PC-9 (cell line): ENCODE results near the gene MITF.

Source experiments
- EZH2 ChIP-seq: fragments of 200-600 bp; sonication (generic); IDR thresholded peaks from 2 replicates; pipeline ENCODE4 v1.8.0; 2017; ENCODE audit warnings: antibody characterized with exemption, low read depth
- TF ChIP-seq, protein P1 (sequence below): fragments of 200-600 bp; sonication (generic); conservative IDR thresholded peaks from 2 replicates; pipeline ENCODE4 v1.6.1; 2017; ENCODE audit warnings: mixed run types, antibody characterized with exemption, mild to moderate bottlenecking, moderate library complexity

DNA sequence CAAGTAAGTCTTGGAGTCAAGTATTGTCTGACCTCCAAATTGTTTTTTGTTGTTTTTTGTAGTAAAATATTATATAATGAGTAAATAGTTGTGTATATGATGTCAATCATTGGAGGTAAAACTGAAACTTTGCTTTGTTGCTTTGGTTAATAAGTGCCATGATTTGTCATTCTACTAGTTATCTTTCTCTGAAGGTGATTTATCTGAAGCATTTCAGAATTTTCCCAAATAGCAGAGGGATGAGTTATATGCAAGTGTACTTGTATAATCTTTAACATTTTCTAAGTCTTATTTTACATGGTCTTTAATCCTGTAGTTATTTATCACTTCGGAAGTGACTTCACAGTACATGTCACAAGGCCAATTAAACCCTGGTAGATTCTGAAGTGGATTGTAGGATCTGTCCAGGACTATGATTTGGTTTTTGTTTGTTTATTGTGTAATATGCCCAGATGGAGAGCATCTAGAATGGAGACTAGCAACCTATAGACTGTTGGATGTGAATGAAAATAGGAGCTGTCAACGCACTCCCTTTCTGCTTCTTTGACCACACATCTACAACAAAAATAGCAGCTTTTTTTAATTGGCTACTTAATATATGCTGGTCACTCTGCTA is 167.2 kb downstream of the MITF start:
- TF ChIP-seq, protein P1, sequence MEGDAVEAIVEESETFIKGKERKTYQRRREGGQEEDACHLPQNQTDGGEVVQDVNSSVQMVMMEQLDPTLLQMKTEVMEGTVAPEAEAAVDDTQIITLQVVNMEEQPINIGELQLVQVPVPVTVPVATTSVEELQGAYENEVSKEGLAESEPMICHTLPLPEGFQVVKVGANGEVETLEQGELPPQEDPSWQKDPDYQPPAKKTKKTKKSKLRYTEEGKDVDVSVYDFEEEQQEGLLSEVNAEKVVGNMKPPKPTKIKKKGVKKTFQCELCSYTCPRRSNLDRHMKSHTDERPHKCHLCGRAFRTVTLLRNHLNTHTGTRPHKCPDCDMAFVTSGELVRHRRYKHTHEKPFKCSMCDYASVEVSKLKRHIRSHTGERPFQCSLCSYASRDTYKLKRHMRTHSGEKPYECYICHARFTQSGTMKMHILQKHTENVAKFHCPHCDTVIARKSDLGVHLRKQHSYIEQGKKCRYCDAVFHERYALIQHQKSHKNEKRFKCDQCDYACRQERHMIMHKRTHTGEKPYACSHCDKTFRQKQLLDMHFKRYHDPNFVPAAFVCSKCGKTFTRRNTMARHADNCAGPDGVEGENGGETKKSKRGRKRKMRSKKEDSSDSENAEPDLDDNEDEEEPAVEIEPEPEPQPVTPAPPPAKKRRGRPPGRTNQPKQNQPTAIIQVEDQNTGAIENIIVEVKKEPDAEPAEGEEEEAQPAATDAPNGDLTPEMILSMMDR: no peak
- no peak for TF ChIP-seq EZH2
